CD4-positive, alpha-beta memory T cell (primary cell): Measurements from ENCODE around the gene CSNK1G1. TPM values are rescaled to one million over a fixed set of nuclear protein-coding genes. Genes with fewer than 3 reads are reported as not detected.
"Not testable (repeated sequence)": the region's sequence is repeated elsewhere in the genome, so short reads cannot be mapped to it uniquely, and the experiment has no call there.

Source experiments
- CTCF ChIA-PET: fragments of 350-600 bp; sonication (Branson Sonifier 250); formaldehyde crosslinking; loops from one replicate; lab custom pipeline; 2021; ENCODE audit warnings: inconsistent platforms; ENCODE audit not compliant: partially characterized antibody; lab: Charles Lee
- POLR2A ChIA-PET: fragments of 350-600 bp; sonication (Branson Sonifier 250); formaldehyde crosslinking; loops from one replicate; lab custom pipeline; 2021; ENCODE audit not compliant: partially characterized antibody; lab: Charles Lee
- DNase-seq, 5 donors: peaks; one replicate each; pipeline versions ENCODE4 v3.0.0 to v3.0.0-alpha.2; 2020 to 2022; ENCODE audit warnings: mixed read lengths in 1 of 5
- H3K27ac ChIP-seq: one replicate; pipeline ENCODE4 v1.7.0; 2013; ENCODE audit warnings: low read depth, low read length
- H3K27me3 ChIP-seq: 2 replicates; pipeline ENCODE4 v1.7.0; 2013; ENCODE audit warnings: mild to moderate bottlenecking, low read length, moderate library complexity; ENCODE audit not compliant: insufficient read depth
- H3K36me3 ChIP-seq: 2 replicates; pipeline ENCODE4 v1.7.0; 2013; ENCODE audit warnings: mild to moderate bottlenecking, low read length, moderate library complexity; ENCODE audit not compliant: insufficient read depth
- H3K4me1 ChIP-seq: 2 replicates; pipeline ENCODE4 v1.7.0; 2013; ENCODE audit warnings: mild to moderate bottlenecking, low read length, moderate library complexity; ENCODE audit not compliant: insufficient read depth
- H3K4me3 ChIP-seq, 2 donors: one replicate each; pipeline ENCODE4 v1.7.0; 2013; ENCODE audit warnings: low read length in 2 of 2, mild to moderate bottlenecking in 1 of 2
- H3K9me3 ChIP-seq, 2 donors: one replicate each; pipeline ENCODE4 v1.7.0; 2013; ENCODE audit warnings: low read length in 2 of 2, control low read depth in 1 of 2; ENCODE audit not compliant: control insufficient read depth in 1 of 2
- H3K27ac Mint-ChIP-seq, 7 donors: one replicate each; pipeline ENCODE4 v1.8.0; 2020 to 2021; ENCODE audit warnings: mixed read lengths in 7 of 7, mild to moderate bottlenecking in 6 of 7, inconsistent platforms in 3 of 7, moderate library complexity in 3 of 7
- H3K27me3 Mint-ChIP-seq, 2 donors: one replicate each; pipeline ENCODE4 v1.8.0; 2020 to 2021; ENCODE audit warnings: mixed read lengths in 2 of 2
- H3K36me3 Mint-ChIP-seq, 2 donors: one replicate each; pipeline ENCODE4 v1.8.0; 2020 to 2021; ENCODE audit warnings: mixed read lengths in 2 of 2, inconsistent platforms in 1 of 2, mild to moderate bottlenecking in 1 of 2
- H3K4me1 Mint-ChIP-seq, 4 donors: one replicate each; pipeline ENCODE4 v1.8.0; 2020 to 2021; ENCODE audit warnings: mixed read lengths in 4 of 4, mild to moderate bottlenecking in 1 of 4
- H3K4me3 Mint-ChIP-seq, 8 donors: one replicate each; pipeline ENCODE4 v1.8.0; 2020 to 2021; ENCODE audit warnings: mixed read lengths in 8 of 8, mild to moderate bottlenecking in 7 of 8, moderate library complexity in 6 of 8, inconsistent platforms in 3 of 8
- H3K9me3 Mint-ChIP-seq, 8 donors: one replicate each; pipeline ENCODE4 v1.8.0; 2020 to 2021; ENCODE audit warnings: mixed read lengths in 8 of 8, mild to moderate bottlenecking in 5 of 8, inconsistent platforms in 3 of 8, moderate library complexity in 1 of 8
- intact Hi-C: fragments of 100-400 bp; cut with micrococcal nuclease; formaldehyde crosslinking; loops from one replicate; pipeline ENCODE4 v1.15.1; 2023
- polyA plus RNA-seq, 2 donors: library from polyadenylated mRNA; unstranded; fragments of 300-500 nt; fragmentation: Illumina TruSeq; gene quantifications; one replicate each; pipeline ENCODE4 v1.2.3, GENCODE V29; 2021
- total RNA-seq, 2 experiments: library from RNA; stranded (reverse); gene quantifications; one replicate each; pipeline ENCODE4 v1.2.3, GENCODE V29; 2021

Gene CSNK1G1
- total and polyA plus RNA-seq, 4 experiments from 2014 or later = 6.2 to 27.7 (median 24.1) TPM

- intact Hi-C loops = no loop called here
- Histone ChIP-seq H3K4me3 (no peak overlapping the region), H3K27me3 (no peaks in the 10 kb centered on the region), H3K9me3 (no peaks in the 10 kb centered on the region), H3K36me3 (no peaks in the 10 kb centered on the region), H3K27ac (no peak overlapping the region), H3K4me1 (no peaks in the 10 kb centered on the region)
- Mint-ChIP-seq H3K4me1 (peaks cover 4 to 18% (median 5%) of the 10 kb centered on the region in 4 donors), H3K4me3 (no peak overlapping the region), H3K9me3 (peaks cover 0 to 2% (median 0%) of the 10 kb centered on the region in 8 donors), H3K36me3 (peaks cover 10 to 27% of the 10 kb centered on the region in 2 donors), H3K27me3 (no peaks in the 10 kb centered on the region), H3K27ac (peak overlapping the region in 1 of 7 donors; percentile 28)
- ChIA-PET CTCF (interaction anchor here (0.8 kb wide), 1 partner anchor 174 kb away, joined by 3 read pairs; no protein-coding TSS in a partner anchor), POLR2A (no interaction called here)
- peak in 1 of 5 donors; percentile 1 for DNase-seq
Measured at GRCh38 chr15:64229129-64229724, 126.7 kb downstream of the CSNK1G1 start.

- peaks cover 11 to 31% of the 10 kb centered on the region in 2 donors for H3K36me3 Mint-ChIP-seq
Measured at GRCh38 chr15:64225804-64226203, 130.2 kb downstream of the CSNK1G1 start.

GRCh38 chr15:64224511-64224910 lies 131.5 kb downstream of the CSNK1G1 start:
- Histone ChIP-seq H3K36me3 (no peaks in the 10 kb centered on the region), H3K9me3 (no peaks in the 10 kb centered on the region), H3K4me3 (no peak overlapping the region), H3K4me1 (no peaks in the 10 kb centered on the region), H3K27ac (no peak overlapping the region), H3K27me3 (no peaks in the 10 kb centered on the region)
- no peak for DNase-seq
- peaks cover 4 to 21% (median 11%) of the 10 kb centered on the region in 4 donors for H3K4me1 Mint-ChIP-seq
- CTCF ChIA-PET = interaction anchor here (2.0 kb wide), 1 partner anchor 72 kb away, joined by 4 read pairs; no protein-coding TSS in a partner anchor
- H3K27ac Mint-ChIP-seq = no peak overlapping the region
- intact Hi-C loops = no loop called here
- H3K27me3 Mint-ChIP-seq = no peaks in the 10 kb centered on the region
- H3K4me3 Mint-ChIP-seq = no peak overlapping the region
- H3K9me3 Mint-ChIP-seq = peaks cover 0 to 2% (median 0%) of the 10 kb centered on the region in 8 donors
- H3K36me3 Mint-ChIP-seq = peaks cover 11 to 31% of the 10 kb centered on the region in 2 donors
- POLR2A ChIA-PET = no interaction called here

More at GRCh38 chr15:64225804-64226203, 130.2 kb downstream of the CSNK1G1 start:
- H3K9me3 ChIP-seq = no peaks in the 10 kb centered on the region
- H3K36me3 ChIP-seq = no peaks in the 10 kb centered on the region
- H3K4me3 Mint-ChIP-seq = no peak overlapping the region
- ChIA-PET CTCF (no interaction called here), POLR2A (no interaction called here)
- peak overlapping the region in 1 of 7 donors; percentile 75 for H3K27ac Mint-ChIP-seq
- H3K4me3 ChIP-seq = no peak overlapping the region
- no peaks in the 10 kb centered on the region for H3K27me3 ChIP-seq
- no peaks in the 10 kb centered on the region for H3K27me3 Mint-ChIP-seq
- H3K9me3 Mint-ChIP-seq = peaks cover 0 to 2% (median 0%) of the 10 kb centered on the region in 8 donors
- intact Hi-C loops = no loop called here
- H3K4me1 ChIP-seq = no peaks in the 10 kb centered on the region
- no peak for DNase-seq
- no peak overlapping the region for H3K27ac ChIP-seq
- H3K4me1 Mint-ChIP-seq = peaks cover 5 to 21% (median 10%) of the 10 kb centered on the region in 4 donors

GRCh38 chr15:64223882-64224281 lies 132.1 kb downstream of the CSNK1G1 start:
- Histone ChIP-seq H3K4me3 (no peak overlapping the region), H3K9me3 (no peaks in the 10 kb centered on the region), H3K27ac (no peak overlapping the region), H3K4me1 (no peaks in the 10 kb centered on the region), H3K27me3 (no peaks in the 10 kb centered on the region), H3K36me3 (no peaks in the 10 kb centered on the region)
- Mint-ChIP-seq H3K9me3 (peaks cover 0 to 2% (median 0%) of the 10 kb centered on the region in 8 donors), H3K4me1 (peaks cover 2 to 16% (median 6%) of the 10 kb centered on the region in 4 donors), H3K27ac (no peak overlapping the region), H3K4me3 (no peak overlapping the region), H3K27me3 (no peaks in the 10 kb centered on the region), H3K36me3 (peaks cover 9 to 26% of the 10 kb centered on the region in 2 donors)
- intact Hi-C loops = no loop called here
- no peak for DNase-seq
- CTCF ChIA-PET = interaction anchor here (2.0 kb wide), 1 partner anchor 71 kb away, joined by 4 read pairs; no protein-coding TSS in a partner anchor
- POLR2A ChIA-PET = no interaction called here

GRCh38 chr15:64222573-64223366 lies 133.2 kb downstream of the CSNK1G1 start:
- H3K27ac Mint-ChIP-seq = no peak overlapping the region

GRCh38 chr15:64221911-64222310 lies 134.1 kb downstream of the CSNK1G1 start:
- H3K36me3 ChIP-seq, POLR2A ChIA-PET, intact Hi-C loops, DNase-seq, H3K4me3 ChIP-seq, H3K4me1 ChIP-seq, H3K9me3 ChIP-seq, H3K9me3 Mint-ChIP-seq, H3K4me1 Mint-ChIP-seq, H3K27me3 ChIP-seq, CTCF ChIA-PET, H3K27ac ChIP-seq, H3K27me3 Mint-ChIP-seq: not testable (repeated sequence)
- Mint-ChIP-seq H3K4me3 (peak overlapping the region in 1 of 8 donors; percentile 42), H3K36me3 (peaks cover 6 to 17% of the 10 kb centered on the region in 2 donors), H3K27ac (peak overlapping the region in 1 of 7 donors; percentile 41)

More at GRCh38 chr15:64222573-64223366, 133.2 kb downstream of the CSNK1G1 start:
- Histone ChIP-seq H3K36me3 (no peaks in the 10 kb centered on the region), H3K4me3 (no peak overlapping the region), H3K9me3 (no peaks in the 10 kb centered on the region), H3K27ac (no peak overlapping the region), H3K27me3 (no peaks in the 10 kb centered on the region), H3K4me1 (no peaks in the 10 kb centered on the region)
- Mint-ChIP-seq H3K27me3 (no peaks in the 10 kb centered on the region), H3K4me3 (no peak overlapping the region), H3K36me3 (peaks cover 10 to 26% of the 10 kb centered on the region in 2 donors), H3K9me3 (peaks cover 0 to 2% (median 0%) of the 10 kb centered on the region in 8 donors), H3K4me1 (peaks cover 2 to 14% (median 6%) of the 10 kb centered on the region in 4 donors)
- intact Hi-C loops = no loop called here
- CTCF ChIA-PET = interaction anchor here (0.7 to 2.0 kb wide), 2 partner anchors 70 to 127 kb away, joined by 3 to 4 read pairs; no protein-coding TSS in a partner anchor
- no peak for DNase-seq
- POLR2A ChIA-PET = no interaction called here

- H3K27ac Mint-ChIP-seq, H3K27ac ChIP-seq, DNase-seq, H3K27me3 Mint-ChIP-seq, H3K9me3 Mint-ChIP-seq, intact Hi-C loops, H3K9me3 ChIP-seq, H3K36me3 ChIP-seq, POLR2A ChIA-PET, H3K27me3 ChIP-seq, H3K4me3 Mint-ChIP-seq, H3K4me1 ChIP-seq, CTCF ChIA-PET, H3K4me1 Mint-ChIP-seq, H3K4me3 ChIP-seq: not testable (repeated sequence)
- H3K36me3 Mint-ChIP-seq = peaks cover 16 to 29% of the 10 kb centered on the region in 2 donors
Measured at GRCh38 chr15:64217429-64217750, 138.6 kb downstream of the CSNK1G1 start.
